Mesenchymal stem cell (in vitro differentiated cells and primary cell): ENCODE measurements around the gene TCP11.

Source experiments
- DNase-seq: peaks from one replicate; pipeline ENCODE4 v3.0.0-alpha.2; 2013
- H2AFZ ChIP-seq: one replicate; pipeline ENCODE4 v1.6.1; 2013; ENCODE audit warnings: low read depth, mild to moderate bottlenecking, control low read depth, inconsistent platforms, low read length, moderate library complexity
- H2AK5ac ChIP-seq: 2 replicates; pipeline ENCODE4 v1.6.1; 2013; ENCODE audit warnings: low read length, moderate library complexity, mild to moderate bottlenecking, inconsistent platforms; ENCODE audit not compliant: severe bottlenecking
- H2BK120ac ChIP-seq: one replicate; pipeline ENCODE4 v1.6.1; 2013; ENCODE audit warnings: low read depth, mild to moderate bottlenecking, inconsistent platforms, low read length, moderate library complexity
- H2BK12ac ChIP-seq, 2 experiments: one replicate each; pipeline ENCODE4 v1.6.1; 2013; ENCODE audit warnings: inconsistent platforms in 2 of 2, low read length in 2 of 2, mild to moderate bottlenecking in 2 of 2, moderate library complexity in 2 of 2, control low read depth in 1 of 2
- H2BK15ac ChIP-seq: one replicate; pipeline ENCODE4 v1.6.1; 2013; ENCODE audit warnings: mild to moderate bottlenecking, low read depth, inconsistent platforms; ENCODE audit not compliant: poor library complexity, severe bottlenecking
- H2BK5ac ChIP-seq: 2 replicates; pipeline ENCODE4 v1.6.1; 2013; ENCODE audit warnings: low read depth, mild to moderate bottlenecking, low read length, control low read depth, inconsistent platforms; ENCODE audit not compliant: poor library complexity, severe bottlenecking
- H3K14ac ChIP-seq, 2 experiments: one replicate each; pipeline ENCODE4 v1.6.1; 2013; ENCODE audit warnings: inconsistent platforms in 2 of 2, low read length in 2 of 2, control low read depth in 1 of 2, mild to moderate bottlenecking in 1 of 2, moderate library complexity in 1 of 2
- H3K18ac ChIP-seq, 2 experiments: one replicate each; pipeline ENCODE4 v1.6.1; 2013; ENCODE audit warnings: inconsistent platforms in 2 of 2, low read length in 2 of 2, control low read depth in 1 of 2, low read depth in 1 of 2, mild to moderate bottlenecking in 1 of 2
- H3K23ac ChIP-seq, 2 experiments: one replicate each; pipeline ENCODE4 v1.6.1; 2013; ENCODE audit warnings: inconsistent platforms in 2 of 2, low read length in 2 of 2, mild to moderate bottlenecking in 2 of 2, moderate library complexity in 2 of 2, control low read depth in 1 of 2
- H3K27ac ChIP-seq: 2 replicates; pipeline ENCODE4 v1.5.1; 2013; ENCODE audit warnings: mild to moderate bottlenecking, moderate library complexity, low read length, control low read depth, inconsistent platforms; ENCODE audit not compliant: poor library complexity, severe bottlenecking
- H3K27me3 ChIP-seq, 2 experiments: 2 replicates each; pipeline versions ENCODE4 v1.6.1 to v1.7.0; 2013; ENCODE audit warnings: low read length in 2 of 2, mild to moderate bottlenecking in 2 of 2, moderate library complexity in 2 of 2, control low read depth in 1 of 2, inconsistent platforms in 1 of 2; ENCODE audit not compliant: control insufficient read depth in 1 of 2, insufficient read depth in 1 of 2
- H3K36me3 ChIP-seq, 2 experiments: 2 replicates each; pipeline versions ENCODE4 v1.6.1 to v1.7.0; 2013; ENCODE audit warnings: low read length in 2 of 2, control low read depth in 1 of 2, inconsistent platforms in 1 of 2, low read depth in 1 of 2, mild to moderate bottlenecking in 1 of 2; ENCODE audit not compliant: insufficient read depth in 2 of 2, control insufficient read depth in 1 of 2
- H3K4ac ChIP-seq, 2 experiments: one replicate each; pipeline ENCODE4 v1.6.1; 2013; ENCODE audit warnings: inconsistent platforms in 2 of 2, low read length in 2 of 2, mild to moderate bottlenecking in 2 of 2, moderate library complexity in 2 of 2, control low read depth in 1 of 2, low read depth in 1 of 2
- H3K4me1 ChIP-seq: 2 replicates; pipeline ENCODE4 v1.6.1; 2013; ENCODE audit warnings: low read depth, low read length, control low read depth; ENCODE audit not compliant: control insufficient read depth, insufficient read depth
- H3K4me2 ChIP-seq: 2 replicates; pipeline ENCODE4 v1.6.1; 2013; ENCODE audit warnings: low read length, mild to moderate bottlenecking, inconsistent platforms; ENCODE audit not compliant: poor library complexity, severe bottlenecking
- H3K4me3 ChIP-seq, 2 experiments: 2 replicates each; pipeline versions ENCODE4 v1.5.1 to v1.7.0; 2013; ENCODE audit warnings: low read length in 2 of 2, mild to moderate bottlenecking in 2 of 2, control low read depth in 1 of 2, low read depth in 1 of 2; ENCODE audit not compliant: insufficient read depth in 1 of 2
- H3K79me1 ChIP-seq: replicated peaks from 2 replicates; pipeline ENCODE4 v1.6.1; 2013; ENCODE audit warnings: mild to moderate bottlenecking, control low read depth, low read length, inconsistent platforms; ENCODE audit not compliant: poor library complexity, severe bottlenecking
- H3K9ac ChIP-seq: 2 replicates; pipeline ENCODE4 v1.7.0; 2013; ENCODE audit warnings: mild to moderate bottlenecking, low read length, moderate library complexity
- H3K9me3 ChIP-seq: 2 replicates; pipeline ENCODE4 v1.7.0; 2013; ENCODE audit warnings: mild to moderate bottlenecking, low read length; ENCODE audit not compliant: control insufficient read depth
- H4K8ac ChIP-seq: one replicate; pipeline ENCODE4 v1.6.1; 2013; ENCODE audit warnings: inconsistent platforms, mild to moderate bottlenecking, low read length, moderate library complexity
- H4K91ac ChIP-seq: one replicate; pipeline ENCODE4 v1.6.1; 2013; ENCODE audit warnings: mild to moderate bottlenecking, low read length, inconsistent platforms
- WGBS: methylation state at CpG from one replicate; pipeline ENCODE4 v1.1.7; 2013; ENCODE audit warnings: mixed read lengths; 5-methylcytosine and 5-hydroxymethylcytosine counted together

TCP11 gene

DNA sequence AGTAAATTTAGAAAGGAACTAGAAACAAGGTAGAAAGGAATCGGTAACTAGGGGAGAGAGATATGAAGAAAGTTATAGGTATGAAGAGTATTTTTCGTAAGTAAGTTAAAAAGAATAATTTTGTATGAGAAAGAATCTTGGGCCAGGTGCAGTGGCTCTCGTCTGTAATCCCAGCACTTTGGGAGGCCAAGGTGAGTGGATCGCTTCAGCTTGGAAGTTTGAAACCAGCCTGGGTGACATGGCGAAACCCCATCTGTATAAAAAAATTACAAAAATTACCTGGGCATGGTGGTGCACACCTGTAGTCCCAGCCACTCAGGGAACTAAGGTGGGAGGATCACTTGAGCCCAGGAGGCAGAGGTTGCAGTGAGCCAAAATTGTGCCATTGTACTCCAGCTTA, 42.0 kb downstream of the TCP11 start:
- Histone ChIP-seq H3K4me3 (no peak overlapping the region), H3K9me3 (no peaks in the 10 kb centered on the region), H3K79me1 (no peaks in the 10 kb centered on the region), H2BK15ac (no peak overlapping the region), H4K91ac (no peak overlapping the region), H2BK12ac (no peak overlapping the region), H2AK5ac (no peak overlapping the region), H4K8ac (no peak overlapping the region), H3K4ac (no peak overlapping the region), H2AFZ (no peak overlapping the region), H3K27me3 (no peaks in the 10 kb centered on the region), H3K9ac (no peak overlapping the region), H3K36me3 (no peaks in the 10 kb centered on the region), H3K4me1 (peaks cover 3% of the 10 kb centered on the region), H3K27ac (no peak overlapping the region), H3K18ac (no peak overlapping the region), H2BK120ac (no peak overlapping the region), H3K4me2 (no peak overlapping the region), H2BK5ac (no peak overlapping the region), H3K23ac (no peak overlapping the region), H3K14ac (no peak overlapping the region)
- 96% methylated on average over 4 of the region's 5 CpGs for WGBS
- no peak for DNase-seq

DNA sequence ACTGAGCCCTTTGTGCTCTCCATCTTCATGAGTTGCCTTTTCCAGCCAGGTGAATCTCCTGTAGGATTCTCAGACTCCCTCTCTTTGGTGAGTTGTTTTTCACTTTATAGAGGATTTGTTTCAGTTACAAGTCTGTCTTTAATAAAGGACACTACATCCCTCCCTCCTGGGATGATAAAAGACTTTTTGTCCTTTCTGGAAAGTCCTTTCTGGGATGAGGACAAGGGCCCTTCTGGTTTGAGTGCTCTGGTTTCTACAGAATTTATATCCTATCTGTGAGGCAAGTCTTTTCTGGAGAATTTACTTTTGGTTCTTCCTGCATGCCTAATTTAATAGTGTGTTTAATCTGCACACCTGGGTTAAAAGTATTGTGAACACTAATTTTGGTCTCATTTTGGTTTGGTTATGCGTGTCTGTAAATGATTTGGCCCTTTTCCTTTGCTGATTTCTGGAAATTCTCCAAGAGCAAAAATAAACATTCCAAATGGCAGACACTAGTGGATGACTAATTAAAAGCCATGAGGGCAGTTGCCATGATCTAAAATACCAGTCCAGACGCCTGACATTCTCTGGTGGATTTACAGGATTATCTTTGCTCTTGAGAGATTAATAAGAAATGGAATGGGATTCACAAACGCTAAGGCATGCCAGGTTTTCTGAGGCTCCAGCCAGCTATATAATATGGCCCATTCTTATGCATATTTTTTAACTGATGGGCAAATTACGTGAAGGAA, 44.8 kb downstream of the TCP11 start:
- Histone ChIP-seq H2AK5ac (peak overlapping the region; percentile 16), H2BK15ac (no peak overlapping the region), H3K4ac (no peak overlapping the region), H2BK120ac (no peak overlapping the region), H3K27me3 (no peaks in the 10 kb centered on the region), H3K4me2 (no peak overlapping the region), H3K23ac (no peak overlapping the region), H4K8ac (no peak overlapping the region), H3K18ac (no peak overlapping the region), H3K79me1 (no peaks in the 10 kb centered on the region), H2AFZ (no peak overlapping the region), H3K9me3 (no peaks in the 10 kb centered on the region), H3K4me3 (no peak overlapping the region), H3K14ac (no peak overlapping the region), H2BK12ac (no peak overlapping the region), H2BK5ac (no peak overlapping the region), H3K36me3 (peaks cover 0 to 1% of the 10 kb centered on the region in 2 experiments), H3K4me1 (peaks cover 19% of the 10 kb centered on the region), H3K9ac (no peak overlapping the region), H4K91ac (no peak overlapping the region), H3K27ac (peak overlapping the region; percentile 84)
- DNase-seq, result peak; percentile 88
- 3% methylated on average over 3 of the region's 4 CpGs for WGBS

DNA sequence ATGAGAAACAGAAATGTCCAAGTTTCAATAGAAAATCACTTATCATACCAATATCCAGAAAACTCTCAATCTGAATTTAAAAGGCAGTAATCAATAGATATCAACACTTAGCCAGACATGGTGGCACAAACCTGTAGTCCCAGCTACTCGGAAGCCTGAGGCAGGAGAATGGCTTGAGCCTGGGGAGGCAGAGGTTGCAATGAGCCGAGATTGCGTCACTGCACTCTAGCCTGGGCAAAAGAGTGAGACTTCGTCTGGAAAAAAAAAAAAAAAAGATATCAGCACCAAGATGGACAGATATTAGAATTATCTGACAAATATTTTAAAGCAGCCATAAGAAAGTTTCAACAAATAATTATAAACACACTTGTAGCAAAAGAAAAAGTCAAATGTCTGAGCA, 47.0 kb downstream of the TCP11 start:
- no peak overlapping the region for H4K8ac ChIP-seq
- no peak overlapping the region for H4K91ac ChIP-seq
- H3K79me1 ChIP-seq, result no peaks in the 10 kb centered on the region
- H3K4ac ChIP-seq, result no peak overlapping the region
- peaks cover 32% of the 10 kb centered on the region for H3K4me1 ChIP-seq
- H3K9me3 ChIP-seq, result no peaks in the 10 kb centered on the region
- H3K36me3 ChIP-seq, result peaks cover 1 to 5% of the 10 kb centered on the region in 2 experiments
- peak; percentile 10 for DNase-seq
- no peak overlapping the region for H2BK5ac ChIP-seq
- no peak overlapping the region for H3K9ac ChIP-seq
- H2BK120ac ChIP-seq, result no peak overlapping the region
- H3K4me2 ChIP-seq, result no peak overlapping the region
- H2BK15ac ChIP-seq, result no peak overlapping the region
- H3K18ac ChIP-seq, result no peak overlapping the region
- H2AFZ ChIP-seq, result no peak overlapping the region
- H2BK12ac ChIP-seq, result no peak overlapping the region
- H3K23ac ChIP-seq, result no peak overlapping the region
- no peak overlapping the region for H3K14ac ChIP-seq
- no peaks in the 10 kb centered on the region for H3K27me3 ChIP-seq
- no peak overlapping the region for H3K4me3 ChIP-seq
- H3K27ac ChIP-seq, result no peak overlapping the region
- H2AK5ac ChIP-seq, result no peak overlapping the region
- WGBS, result 89% methylated on average over 3 of the region's 4 CpGs

DNA sequence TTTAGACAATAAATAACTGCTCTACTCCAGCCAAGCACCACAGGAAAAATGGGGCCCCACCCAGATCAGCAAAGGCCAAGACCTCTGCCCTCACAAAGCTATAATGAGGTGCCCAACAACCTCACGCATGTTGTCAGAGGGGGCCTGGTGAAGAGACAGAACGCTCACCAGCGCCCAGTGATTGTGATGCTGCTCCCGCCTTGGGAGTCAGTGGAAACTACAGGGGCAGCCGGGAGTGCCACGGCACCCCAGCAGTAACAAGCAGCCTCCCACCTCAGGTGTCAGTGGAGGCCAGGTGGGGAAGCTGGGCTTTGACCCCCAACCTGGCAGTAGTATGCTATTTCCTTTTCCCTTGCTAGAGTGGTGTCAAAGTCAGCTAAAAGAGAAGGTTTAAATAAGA, 47.4 kb downstream of the TCP11 start:
- H3K4ac ChIP-seq, result no peak overlapping the region
- 94% methylated on average over 6 of the region's 6 CpGs for WGBS
- no peak overlapping the region for H3K27ac ChIP-seq
- H2AK5ac ChIP-seq, result no peak overlapping the region
- H3K36me3 ChIP-seq, result peaks cover 5 to 9% of the 10 kb centered on the region in 2 experiments
- H2BK120ac ChIP-seq, result no peak overlapping the region
- H3K18ac ChIP-seq, result no peak overlapping the region
- no peak overlapping the region for H3K4me2 ChIP-seq
- peak overlapping the region in 1 of 2 experiments; percentile 0 for H2BK12ac ChIP-seq
- no peak overlapping the region for H2BK5ac ChIP-seq
- H3K4me1 ChIP-seq, result peaks cover 36% of the 10 kb centered on the region
- no peak overlapping the region for H4K91ac ChIP-seq
- no peak overlapping the region for H3K23ac ChIP-seq
- no peak overlapping the region for H2AFZ ChIP-seq
- H3K27me3 ChIP-seq, result no peaks in the 10 kb centered on the region
- no peak for DNase-seq
- no peak overlapping the region for H3K9ac ChIP-seq
- no peaks in the 10 kb centered on the region for H3K79me1 ChIP-seq
- H3K9me3 ChIP-seq, result no peaks in the 10 kb centered on the region
- no peak overlapping the region for H3K4me3 ChIP-seq
- H2BK15ac ChIP-seq, result no peak overlapping the region
- H3K14ac ChIP-seq, result no peak overlapping the region
- no peak overlapping the region for H4K8ac ChIP-seq
